ENCODE data around the gene HMGB1.

HMGB1 gene

GRCh38 chr13:30465593-30466357 is at the start of gene HMGB1:
Gene HMGB1, minus strand, starts transcription at chr13:30465936. Its CDS starts 2,256 bp downstream, at chr13:30463680.
- DNase-seq (ENCODE audit: low read depth): peak; percentile 93

- DNase-seq (ENCODE audit: low read depth): no peak
Observed at GRCh38 chr13:30510811-30511371, 45.2 kb upstream of the HMGB1 start.

- no peak for DNase-seq (ENCODE audit: low read depth)
Observed at GRCh38 chr13:30510091-30510490, 44.4 kb upstream of the HMGB1 start.

- no peak for DNase-seq (ENCODE audit: low read depth)
Observed at GRCh38 chr13:30509254-30510050, 43.7 kb upstream of the HMGB1 start.

- DNase-seq (ENCODE audit: low read depth): no peak
Observed at GRCh38 chr13:30504081-30504480, 38.3 kb upstream of the HMGB1 start.

- no peak for DNase-seq (ENCODE audit: low read depth)
Observed at GRCh38 chr13:30502237-30502636, 36.5 kb upstream of the HMGB1 start.

- no peak for DNase-seq (ENCODE audit: low read depth)
Observed at GRCh38 chr13:30499338-30499737, 33.6 kb upstream of the HMGB1 start.

GRCh38 chr13:30496147-30496546 is 30.4 kb upstream of the HMGB1 start:
- DNase-seq (ENCODE audit: low read depth): no peak

GRCh38 chr13:30495746-30496145 is 30.0 kb upstream of the HMGB1 start:
- DNase-seq (ENCODE audit: low read depth): no peak

GRCh38 chr13:30493658-30494381 is 28.1 kb upstream of the HMGB1 start:
- DNase-seq (ENCODE audit: low read depth): no peak

- no peak for DNase-seq (ENCODE audit: low read depth)
Observed at GRCh38 chr13:30487075-30487470, 21.3 kb upstream of the HMGB1 start.

- DNase-seq (ENCODE audit: low read depth): no peak
Observed at GRCh38 chr13:30486230-30487074, 20.7 kb upstream of the HMGB1 start.

- no peak for DNase-seq (ENCODE audit: low read depth)
Observed at GRCh38 chr13:30481241-30481760, 15.6 kb upstream of the HMGB1 start.

- no peak for DNase-seq (ENCODE audit: low read depth)
Observed at GRCh38 chr13:30480292-30480950, 14.7 kb upstream of the HMGB1 start.

GRCh38 chr13:30479883-30480219 is 14.1 kb upstream of the HMGB1 start:
- no peak for DNase-seq (ENCODE audit: low read depth)

- no peak for DNase-seq (ENCODE audit: low read depth)
Observed at GRCh38 chr13:30479154-30479882, 13.6 kb upstream of the HMGB1 start.

- no peak for DNase-seq (ENCODE audit: low read depth)
Observed at GRCh38 chr13:30477346-30478195, 11.8 kb upstream of the HMGB1 start.

GRCh38 chr13:30473675-30474074 is 7.9 kb upstream of the HMGB1 start:
- no peak for DNase-seq (ENCODE audit: low read depth)

- no peak for DNase-seq (ENCODE audit: low read depth)
Observed at GRCh38 chr13:30466841-30467252, 1.1 kb upstream of the HMGB1 start.
